Measurements from ENCODE around the gene SLC25A29.

The SLC25A29 gene

DNA sequence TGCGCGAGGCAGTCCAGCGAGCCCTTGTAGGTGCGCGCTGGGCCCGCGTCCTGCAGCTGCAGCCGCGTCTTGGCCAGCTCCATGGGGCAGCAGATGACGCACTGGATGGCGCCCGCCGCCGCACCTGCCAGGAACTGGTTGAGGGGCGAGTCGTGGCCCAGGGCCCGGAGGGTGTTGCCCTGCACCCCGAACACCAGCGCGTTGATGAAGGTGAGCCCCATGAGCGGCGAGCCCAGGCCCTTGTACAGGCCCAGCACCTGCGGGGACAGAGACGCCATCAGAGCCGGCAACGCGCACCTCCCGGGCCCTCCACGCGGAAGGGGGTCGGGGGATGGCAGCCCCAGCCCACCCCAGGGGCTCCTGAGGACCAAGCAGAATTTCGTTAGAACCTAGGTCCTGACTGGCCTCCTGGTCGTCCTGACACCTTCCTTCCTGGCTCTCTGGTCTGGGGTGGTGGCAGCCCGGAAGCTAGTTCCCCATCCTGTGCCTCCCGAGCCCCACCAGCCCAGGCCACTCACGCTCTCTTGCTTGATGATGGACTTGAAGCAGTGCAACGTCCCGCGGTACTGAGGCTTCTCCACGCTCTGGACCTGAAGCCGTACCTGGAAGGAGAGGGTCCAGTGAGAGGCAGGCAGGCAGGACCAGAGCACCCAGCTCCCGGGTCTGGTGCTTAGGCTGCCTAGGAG is 13.3 kb downstream of the SLC25A29 start (continued):
- TF ChIP-seq, protein P1, sequence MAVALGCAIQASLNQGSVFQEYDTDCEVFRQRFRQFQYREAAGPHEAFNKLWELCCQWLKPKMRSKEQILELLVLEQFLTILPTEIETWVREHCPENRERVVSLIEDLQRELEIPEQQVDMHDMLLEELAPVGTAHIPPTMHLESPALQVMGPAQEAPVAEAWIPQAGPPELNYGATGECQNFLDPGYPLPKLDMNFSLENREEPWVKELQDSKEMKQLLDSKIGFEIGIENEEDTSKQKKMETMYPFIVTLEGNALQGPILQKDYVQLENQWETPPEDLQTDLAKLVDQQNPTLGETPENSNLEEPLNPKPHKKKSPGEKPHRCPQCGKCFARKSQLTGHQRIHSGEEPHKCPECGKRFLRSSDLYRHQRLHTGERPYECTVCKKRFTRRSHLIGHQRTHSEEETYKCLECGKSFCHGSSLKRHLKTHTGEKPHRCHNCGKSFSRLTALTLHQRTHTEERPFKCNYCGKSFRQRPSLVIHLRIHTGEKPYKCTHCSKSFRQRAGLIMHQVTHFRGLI (tag by site-specific recombination; IDR thresholded peaks at IDR 0.05): no peak
- no peak for TF ChIP-seq ZSCAN18 (tag by site-specific recombination; IDR thresholded peaks at IDR 0.05)
- TF ChIP-seq, protein P2, sequence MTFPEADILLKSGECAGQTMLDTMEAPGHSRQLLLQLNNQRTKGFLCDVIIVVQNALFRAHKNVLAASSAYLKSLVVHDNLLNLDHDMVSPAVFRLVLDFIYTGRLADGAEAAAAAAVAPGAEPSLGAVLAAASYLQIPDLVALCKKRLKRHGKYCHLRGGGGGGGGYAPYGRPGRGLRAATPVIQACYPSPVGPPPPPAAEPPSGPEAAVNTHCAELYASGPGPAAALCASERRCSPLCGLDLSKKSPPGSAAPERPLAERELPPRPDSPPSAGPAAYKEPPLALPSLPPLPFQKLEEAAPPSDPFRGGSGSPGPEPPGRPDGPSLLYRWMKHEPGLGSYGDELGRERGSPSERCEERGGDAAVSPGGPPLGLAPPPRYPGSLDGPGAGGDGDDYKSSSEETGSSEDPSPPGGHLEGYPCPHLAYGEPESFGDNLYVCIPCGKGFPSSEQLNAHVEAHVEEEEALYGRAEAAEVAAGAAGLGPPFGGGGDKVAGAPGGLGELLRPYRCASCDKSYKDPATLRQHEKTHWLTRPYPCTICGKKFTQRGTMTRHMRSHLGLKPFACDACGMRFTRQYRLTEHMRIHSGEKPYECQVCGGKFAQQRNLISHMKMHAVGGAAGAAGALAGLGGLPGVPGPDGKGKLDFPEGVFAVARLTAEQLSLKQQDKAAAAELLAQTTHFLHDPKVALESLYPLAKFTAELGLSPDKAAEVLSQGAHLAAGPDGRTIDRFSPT (tag by site-specific recombination; IDR thresholded peaks at IDR 0.05): no peak

DNA sequence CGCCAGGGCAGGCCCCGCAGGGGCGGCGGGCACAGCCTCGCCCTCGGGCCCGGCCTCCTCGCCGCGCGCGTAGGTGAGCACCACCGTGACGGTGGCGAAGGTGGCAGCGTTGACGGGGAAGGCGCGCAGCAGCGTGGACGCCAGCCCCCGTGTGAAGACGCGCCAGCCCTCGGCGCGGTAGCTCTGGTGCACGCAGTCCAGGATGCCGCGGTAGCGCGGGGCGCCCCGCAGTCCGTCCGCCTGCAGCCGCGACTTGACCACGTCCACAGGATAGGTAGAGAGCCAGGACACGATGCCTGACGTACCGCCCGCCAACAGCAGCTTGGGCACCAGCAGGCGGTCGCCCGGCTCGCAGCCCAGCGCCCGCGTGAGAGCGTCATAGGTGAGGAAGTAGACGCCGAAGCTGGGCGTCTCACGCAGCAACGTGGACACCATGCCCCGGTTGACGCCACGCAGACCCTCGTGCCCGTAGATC is 13.9 kb downstream of the SLC25A29 start:
- Histone ChIP-seq H3K27ac (ENCODE audit: extremely low read depth, low read depth, low read length) (no peak overlapping the region), H3K9me3 (ENCODE audit: control insufficient read depth, insufficient read depth, low read depth, low read length) (no peaks in the 10 kb centered on the region), H3K4me3 (ENCODE audit: low read depth, low read length) (no peak overlapping the region), H3K4me1 (ENCODE audit: control insufficient read depth, insufficient read depth, low read length) (no peaks in the 10 kb centered on the region), H3K36me3 (ENCODE audit: control insufficient read depth in 2 of 2, insufficient read depth in 1 of 2, low read length in 2 of 2) (peaks cover 0 to 24% of the 10 kb centered on the region in 2 experiments; a peak in 2 of 3 replicates)
- POLR2A ChIA-PET: no interaction called here
- CTCF ChIA-PET: no interaction called here
- no peak for TF ChIP-seq ZBTB48 (tag by site-specific recombination; IDR thresholded peaks at IDR 0.05)
- no peak for TF ChIP-seq ZNF221 (tag by site-specific recombination; IDR thresholded peaks at IDR 0.05; ENCODE audit: borderline replicate concordance)
- no peak for TF ChIP-seq ZNF426 (tag by site-specific recombination; IDR thresholded peaks at IDR 0.05)
- TF ChIP-seq ZNF398 (tag by site-specific recombination; IDR thresholded peaks at IDR 0.05): no peak
- no peak for TF ChIP-seq ZNF518A (tag by site-specific recombination; conservative IDR thresholded peaks at IDR 0.05; ENCODE audit: low read depth)
- no peak for TF ChIP-seq HOXC10 (CRISPR knock-in tag; IDR thresholded peaks at IDR 0.05)
- TF ChIP-seq ZBTB11 (tag by site-specific recombination; conservative IDR thresholded peaks at IDR 0.05; ENCODE audit: low read depth): no peak
- no peak for TF ChIP-seq ZSCAN4 (tag by site-specific recombination; IDR thresholded peaks at IDR 0.05)
- TF ChIP-seq ZNF350 (tag by site-specific recombination; IDR thresholded peaks at IDR 0.05): no peak
- no peak for TF ChIP-seq TCF7L2 (IDR thresholded peaks at IDR 0.05; ENCODE audit: borderline replicate concordance, low read depth, low read length)
- no peak for TF ChIP-seq ZBTB26 (tag by site-specific recombination; optimal IDR thresholded peaks at IDR 0.05)
- TF ChIP-seq, protein P3, sequence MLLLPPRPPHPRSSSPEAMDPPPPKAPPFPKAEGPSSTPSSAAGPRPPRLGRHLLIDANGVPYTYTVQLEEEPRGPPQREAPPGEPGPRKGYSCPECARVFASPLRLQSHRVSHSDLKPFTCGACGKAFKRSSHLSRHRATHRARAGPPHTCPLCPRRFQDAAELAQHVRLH (tag by site-specific recombination; IDR thresholded peaks at IDR 0.05): no peak
